ENCODE data around the gene CTNNA3. TPM values are rescaled to one million over a fixed set of nuclear protein-coding genes. Genes with fewer than 3 reads are reported as not detected.

The CTNNA3 gene
- total and polyA plus RNA-seq, 3 donors from 2014 or later: 17.8 to 19.4 (median 18.3) TPM

DNA sequence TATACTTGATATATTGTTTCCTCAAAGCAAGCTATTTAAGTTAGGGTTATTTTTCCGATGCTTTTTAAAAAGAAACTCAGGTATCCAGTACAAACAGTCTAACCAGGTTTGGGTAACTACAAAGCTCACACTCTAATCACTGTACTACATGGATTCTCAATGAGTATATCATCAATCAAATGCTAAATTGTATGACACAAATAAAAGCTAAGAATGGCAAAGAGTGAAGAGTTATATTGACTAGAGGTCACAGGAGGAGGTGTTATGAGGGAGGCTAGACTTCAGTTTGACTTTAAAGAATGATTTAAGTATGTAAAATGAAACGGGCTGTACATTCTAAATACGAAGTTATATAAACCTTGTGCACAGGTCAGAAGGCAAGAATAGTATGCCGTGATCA, 178.0 kb downstream of the CTNNA3 start:
- no peak for DNase-seq
- Histone ChIP-seq H3K4me3 (no peak overlapping the region), H3K4me1 (no peaks in the 10 kb centered on the region), H3K36me3 (ENCODE audit: low read depth, missing control alignments) (no peaks in the 10 kb centered on the region), H3K9me3 (no peaks in the 10 kb centered on the region), H3K27ac (no peak overlapping the region), H3K27me3 (no peaks in the 10 kb centered on the region)
- no peak for TF ChIP-seq POLR2A (IDR thresholded peaks at IDR 0.05)
- TF ChIP-seq, protein P1, sequence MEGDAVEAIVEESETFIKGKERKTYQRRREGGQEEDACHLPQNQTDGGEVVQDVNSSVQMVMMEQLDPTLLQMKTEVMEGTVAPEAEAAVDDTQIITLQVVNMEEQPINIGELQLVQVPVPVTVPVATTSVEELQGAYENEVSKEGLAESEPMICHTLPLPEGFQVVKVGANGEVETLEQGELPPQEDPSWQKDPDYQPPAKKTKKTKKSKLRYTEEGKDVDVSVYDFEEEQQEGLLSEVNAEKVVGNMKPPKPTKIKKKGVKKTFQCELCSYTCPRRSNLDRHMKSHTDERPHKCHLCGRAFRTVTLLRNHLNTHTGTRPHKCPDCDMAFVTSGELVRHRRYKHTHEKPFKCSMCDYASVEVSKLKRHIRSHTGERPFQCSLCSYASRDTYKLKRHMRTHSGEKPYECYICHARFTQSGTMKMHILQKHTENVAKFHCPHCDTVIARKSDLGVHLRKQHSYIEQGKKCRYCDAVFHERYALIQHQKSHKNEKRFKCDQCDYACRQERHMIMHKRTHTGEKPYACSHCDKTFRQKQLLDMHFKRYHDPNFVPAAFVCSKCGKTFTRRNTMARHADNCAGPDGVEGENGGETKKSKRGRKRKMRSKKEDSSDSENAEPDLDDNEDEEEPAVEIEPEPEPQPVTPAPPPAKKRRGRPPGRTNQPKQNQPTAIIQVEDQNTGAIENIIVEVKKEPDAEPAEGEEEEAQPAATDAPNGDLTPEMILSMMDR (IDR thresholded peaks at IDR 0.05): no peak
- WGBS, 2 donors: 85 to 86% methylated on average over 4 of the region's 4 CpGs
- intact Hi-C loops (cut with DNase I; ENCODE audit: low total_unique reads): no loop called here

DNA sequence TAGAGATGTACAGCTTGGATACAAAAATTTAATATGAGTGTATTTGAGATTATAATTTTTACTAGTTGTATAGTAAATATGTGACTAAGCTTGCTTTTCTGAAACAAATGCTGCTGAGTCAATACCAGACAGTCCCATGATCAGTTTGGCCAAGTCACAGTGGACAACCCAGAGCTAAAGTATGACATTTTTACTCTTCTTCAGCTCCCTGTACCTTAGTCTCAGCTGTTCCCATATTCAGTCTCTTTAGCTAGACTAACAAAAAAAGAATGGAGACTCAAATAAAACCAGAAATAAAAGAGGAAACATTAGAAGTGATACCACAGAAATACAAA, 189.3 kb downstream of the CTNNA3 start:
- no peaks in the 10 kb centered on the region for H3K27me3 ChIP-seq
- no peaks in the 10 kb centered on the region for H3K9me3 ChIP-seq
- TF ChIP-seq, protein P1 (IDR thresholded peaks at IDR 0.05): no peak
- no peak for TF ChIP-seq POLR2A (IDR thresholded peaks at IDR 0.05)
- H3K36me3 ChIP-seq (ENCODE audit: low read depth, missing control alignments): no peaks in the 10 kb centered on the region
- intact Hi-C loops (cut with DNase I; ENCODE audit: low total_unique reads): no loop called here
- no peak for DNase-seq
- no peak overlapping the region for H3K4me3 ChIP-seq
- no peaks in the 10 kb centered on the region for H3K4me1 ChIP-seq
- H3K27ac ChIP-seq: no peak overlapping the region

DNA sequence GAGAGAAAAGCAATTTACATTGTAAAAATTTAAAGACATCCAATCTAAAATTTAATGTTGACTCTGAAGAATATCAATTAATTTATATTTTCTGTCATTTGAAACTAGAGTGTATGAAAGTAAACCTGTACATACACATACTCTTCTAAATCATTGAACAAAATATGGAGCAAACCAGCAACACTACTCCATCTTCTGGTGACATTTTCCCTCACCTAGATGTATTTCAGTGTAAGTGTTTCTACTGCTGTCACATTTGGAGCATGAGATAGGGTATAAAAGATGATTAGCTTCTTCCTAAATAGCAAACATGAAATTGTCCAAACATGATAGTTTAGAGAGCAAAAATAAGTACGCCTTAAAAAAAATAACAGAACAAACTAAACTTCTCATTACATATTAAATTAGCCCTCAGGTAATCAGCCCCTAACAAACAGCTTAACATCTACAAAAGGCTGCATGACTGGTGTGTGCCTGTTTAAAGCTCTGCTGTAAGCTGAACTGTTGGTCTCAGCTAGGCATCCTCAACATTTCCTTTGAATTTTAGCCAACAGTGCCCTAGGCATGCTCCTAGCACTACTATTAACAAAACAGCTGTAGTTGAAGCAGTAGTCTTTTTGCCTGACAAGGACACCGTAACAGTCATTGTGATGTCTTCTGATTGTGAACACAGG, 189.8 kb downstream of the CTNNA3 start:
- TF ChIP-seq POLR2A (IDR thresholded peaks at IDR 0.05): no peak
- TF ChIP-seq, protein P1 (IDR thresholded peaks at IDR 0.05): no peak
- Histone ChIP-seq H3K9me3 (no peaks in the 10 kb centered on the region), H3K4me1 (no peaks in the 10 kb centered on the region), H3K4me3 (no peak overlapping the region), H3K27me3 (no peaks in the 10 kb centered on the region), H3K36me3 (ENCODE audit: low read depth, missing control alignments) (no peaks in the 10 kb centered on the region), H3K27ac (no peak overlapping the region)
- intact Hi-C loops (cut with DNase I; ENCODE audit: low total_unique reads): no loop called here
- WGBS, 2 donors: 89 to 90% methylated on average over 2 of the region's 2 CpGs
- DNase-seq: no peak

DNA sequence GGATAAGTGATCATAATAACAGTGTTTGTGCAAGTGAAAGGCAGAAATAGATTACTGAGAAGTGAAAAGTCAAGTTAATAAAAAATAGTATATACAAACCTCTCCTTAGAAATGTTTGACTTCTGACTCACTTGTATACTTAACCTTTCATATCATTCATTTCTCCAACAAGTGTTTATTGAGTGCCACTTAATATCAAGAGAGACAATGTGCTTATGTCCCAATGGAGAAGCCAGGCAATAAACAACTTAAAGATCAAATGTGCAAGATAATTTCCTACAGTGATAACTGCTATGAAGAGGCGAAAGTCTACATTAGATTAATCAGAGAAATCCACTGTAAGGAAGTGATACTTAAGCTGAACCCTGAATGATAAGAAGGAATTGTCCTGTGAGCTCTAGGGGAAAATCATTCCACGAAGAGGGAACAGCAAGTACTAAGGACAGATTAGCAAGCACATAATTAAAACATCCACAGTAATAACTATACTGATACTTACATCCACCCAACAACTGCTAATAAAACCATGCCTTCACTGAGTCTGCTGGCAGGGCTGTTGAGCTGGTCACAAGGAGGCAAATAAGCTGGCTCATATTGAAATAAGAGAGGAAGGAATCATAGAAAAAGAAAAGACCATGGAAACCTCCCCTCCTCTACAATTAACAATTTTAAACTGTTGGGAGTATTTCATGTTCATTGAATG, 203.5 kb downstream of the CTNNA3 start:
- no peaks in the 10 kb centered on the region for H3K9me3 ChIP-seq
- intact Hi-C loops (cut with DNase I; ENCODE audit: low total_unique reads): no loop called here
- TF ChIP-seq POLR2A (IDR thresholded peaks at IDR 0.05): no peak
- TF ChIP-seq, protein P1 (IDR thresholded peaks at IDR 0.05): no peak
- WGBS, 2 donors: 31 to 42% methylated on average over 2 of the region's 2 CpGs
- no peak overlapping the region for H3K4me3 ChIP-seq
- DNase-seq: no peak
- no peaks in the 10 kb centered on the region for H3K36me3 ChIP-seq (ENCODE audit: low read depth, missing control alignments)
- no peaks in the 10 kb centered on the region for H3K27me3 ChIP-seq
- H3K4me1 ChIP-seq: no peaks in the 10 kb centered on the region
- H3K27ac ChIP-seq: no peak overlapping the region

All from testis (tissue), 3 donors.